ENCODE results near the gene KCTD20. TPM values are rescaled to one million over a fixed set of nuclear protein-coding genes. Genes with fewer than 3 reads are reported as not detected.

The KCTD20 gene
- total and polyA plus RNA-seq, 4 donors: 52.8 to 108 (median 69.7) TPM

GRCh38 chr6:36488221-36488620 is 45.4 kb downstream of the KCTD20 start:
- DNase-seq (ENCODE audit: low read depth in 4 of 6, low spot score in 6 of 6): no peak
- H3K27ac ChIP-seq (ENCODE audit: low read depth, low read length): no peak overlapping the region

GRCh38 chr6:36489426-36489825 is 46.6 kb downstream of the KCTD20 start:
- Histone ChIP-seq H3K4me1 (ENCODE audit: control insufficient read depth, insufficient read depth, low read length) (no peaks in the 10 kb centered on the region), H3K4me3 (ENCODE audit: low read depth, low read length) (no peak overlapping the region), H3K27ac (ENCODE audit: low read depth, low read length) (no peak overlapping the region), H3K9me3 (ENCODE audit: control insufficient read depth, insufficient read depth, low read length) (no peaks in the 10 kb centered on the region), H3K36me3 (ENCODE audit: control insufficient read depth, insufficient read depth, low read length) (peaks cover 23% of the 10 kb centered on the region), H3K27me3 (ENCODE audit: control insufficient read depth, insufficient read depth, low read length) (no peaks in the 10 kb centered on the region)
- WGBS (ENCODE audit: insufficient coverage): 100% methylated on average over 2 of the region's 4 CpGs
- DNase-seq (ENCODE audit: low read depth in 4 of 6, low spot score in 6 of 6): no peak

More at GRCh38 chr6:36488221-36488620, 45.4 kb downstream of the KCTD20 start:
- Histone ChIP-seq H3K27me3 (ENCODE audit: control insufficient read depth, insufficient read depth, low read length) (no peaks in the 10 kb centered on the region), H3K4me1 (ENCODE audit: control insufficient read depth, insufficient read depth, low read length) (no peaks in the 10 kb centered on the region), H3K36me3 (ENCODE audit: control insufficient read depth, insufficient read depth, low read length) (peaks cover 25% of the 10 kb centered on the region), H3K4me3 (ENCODE audit: low read depth, low read length) (no peak overlapping the region), H3K9me3 (ENCODE audit: control insufficient read depth, insufficient read depth, low read length) (no peaks in the 10 kb centered on the region)

- WGBS (ENCODE audit: insufficient coverage): 81% methylated on average over 3 of the region's 7 CpGs
- Histone ChIP-seq H3K4me1 (ENCODE audit: control insufficient read depth, insufficient read depth, low read length) (no peaks in the 10 kb centered on the region), H3K36me3 (ENCODE audit: control insufficient read depth, insufficient read depth, low read length) (peaks cover 24% of the 10 kb centered on the region), H3K4me3 (ENCODE audit: low read depth, low read length) (no peak overlapping the region), H3K27me3 (ENCODE audit: control insufficient read depth, insufficient read depth, low read length) (no peaks in the 10 kb centered on the region), H3K9me3 (ENCODE audit: control insufficient read depth, insufficient read depth, low read length) (no peaks in the 10 kb centered on the region), H3K27ac (ENCODE audit: low read depth, low read length) (no peak overlapping the region)
- no peak for DNase-seq (ENCODE audit: low read depth in 4 of 6, low spot score in 6 of 6)
Observed at GRCh38 chr6:36491378-36491965, 48.7 kb downstream of the KCTD20 start.

- 74% methylated on average over 3 of the region's 4 CpGs for WGBS (ENCODE audit: insufficient coverage)
- H3K4me3 ChIP-seq (ENCODE audit: low read depth, low read length): no peak overlapping the region
- DNase-seq (ENCODE audit: low read depth in 4 of 6, low spot score in 6 of 6): no peak
- no peak overlapping the region for H3K27ac ChIP-seq (ENCODE audit: low read depth, low read length)
- no peaks in the 10 kb centered on the region for H3K4me1 ChIP-seq (ENCODE audit: control insufficient read depth, insufficient read depth, low read length)
- no peaks in the 10 kb centered on the region for H3K9me3 ChIP-seq (ENCODE audit: control insufficient read depth, insufficient read depth, low read length)
- H3K36me3 ChIP-seq (ENCODE audit: control insufficient read depth, insufficient read depth, low read length): peaks cover 23% of the 10 kb centered on the region
- no peaks in the 10 kb centered on the region for H3K27me3 ChIP-seq (ENCODE audit: control insufficient read depth, insufficient read depth, low read length)
Observed at GRCh38 chr6:36492092-36492491, 49.3 kb downstream of the KCTD20 start.

- H3K27ac ChIP-seq (ENCODE audit: low read depth, low read length): no peak overlapping the region
- peaks cover 24% of the 10 kb centered on the region for H3K36me3 ChIP-seq (ENCODE audit: control insufficient read depth, insufficient read depth, low read length)
- no peaks in the 10 kb centered on the region for H3K4me1 ChIP-seq (ENCODE audit: control insufficient read depth, insufficient read depth, low read length)
- no peaks in the 10 kb centered on the region for H3K9me3 ChIP-seq (ENCODE audit: control insufficient read depth, insufficient read depth, low read length)
- H3K27me3 ChIP-seq (ENCODE audit: control insufficient read depth, insufficient read depth, low read length): no peaks in the 10 kb centered on the region
- no peak overlapping the region for H3K4me3 ChIP-seq (ENCODE audit: low read depth, low read length)
- DNase-seq (ENCODE audit: low read depth in 4 of 6, low spot score in 6 of 6): peak in 1 of 6 donors; percentile 6
- 67% methylated on average over 1 of the region's 1 CpG for WGBS (ENCODE audit: insufficient coverage)
Observed at GRCh38 chr6:36492621-36493020, 49.8 kb downstream of the KCTD20 start.

- peaks cover 24% of the 10 kb centered on the region for H3K36me3 ChIP-seq (ENCODE audit: control insufficient read depth, insufficient read depth, low read length)
- H3K9me3 ChIP-seq (ENCODE audit: control insufficient read depth, insufficient read depth, low read length): no peaks in the 10 kb centered on the region
- H3K27ac ChIP-seq (ENCODE audit: low read depth, low read length): no peak overlapping the region
- H3K4me1 ChIP-seq (ENCODE audit: control insufficient read depth, insufficient read depth, low read length): no peaks in the 10 kb centered on the region
- WGBS (ENCODE audit: insufficient coverage): 79% methylated on average over 2 of the region's 6 CpGs
- DNase-seq (ENCODE audit: low read depth in 4 of 6, low spot score in 6 of 6): no peak
- no peaks in the 10 kb centered on the region for H3K27me3 ChIP-seq (ENCODE audit: control insufficient read depth, insufficient read depth, low read length)
- H3K4me3 ChIP-seq (ENCODE audit: low read depth, low read length): no peak overlapping the region
Observed at GRCh38 chr6:36493319-36493718, 50.5 kb downstream of the KCTD20 start.

- Histone ChIP-seq H3K4me3 (ENCODE audit: low read depth, low read length) (no peak overlapping the region), H3K27ac (ENCODE audit: low read depth, low read length) (no peak overlapping the region), H3K4me1 (ENCODE audit: control insufficient read depth, insufficient read depth, low read length) (no peaks in the 10 kb centered on the region), H3K36me3 (ENCODE audit: control insufficient read depth, insufficient read depth, low read length) (peaks cover 27% of the 10 kb centered on the region), H3K27me3 (ENCODE audit: control insufficient read depth, insufficient read depth, low read length) (no peaks in the 10 kb centered on the region), H3K9me3 (ENCODE audit: control insufficient read depth, insufficient read depth, low read length) (no peaks in the 10 kb centered on the region)
- DNase-seq (ENCODE audit: low read depth in 4 of 6, low spot score in 6 of 6): no peak
- WGBS (ENCODE audit: insufficient coverage): no CpG with 5 or more reads among the region's 2 CpGs
Observed at GRCh38 chr6:36493859-36494258, 51.1 kb downstream of the KCTD20 start.

GRCh38 chr6:36495086-36495485 is 52.3 kb downstream of the KCTD20 start:
- Histone ChIP-seq H3K27ac (ENCODE audit: low read depth, low read length) (no peak overlapping the region), H3K4me1 (ENCODE audit: control insufficient read depth, insufficient read depth, low read length) (no peaks in the 10 kb centered on the region), H3K9me3 (ENCODE audit: control insufficient read depth, insufficient read depth, low read length) (no peaks in the 10 kb centered on the region), H3K4me3 (ENCODE audit: low read depth, low read length) (no peak overlapping the region), H3K27me3 (ENCODE audit: control insufficient read depth, insufficient read depth, low read length) (no peaks in the 10 kb centered on the region), H3K36me3 (ENCODE audit: control insufficient read depth, insufficient read depth, low read length) (peaks cover 27% of the 10 kb centered on the region)
- no peak for DNase-seq (ENCODE audit: low read depth in 4 of 6, low spot score in 6 of 6)
- no CpG with 5 or more reads among the region's 5 CpGs for WGBS (ENCODE audit: insufficient coverage)

GRCh38 chr6:36499918-36500317 is 57.1 kb downstream of the KCTD20 start:
- Histone ChIP-seq H3K27ac (ENCODE audit: low read depth, low read length) (no peak overlapping the region), H3K4me1 (ENCODE audit: control insufficient read depth, insufficient read depth, low read length) (no peaks in the 10 kb centered on the region), H3K36me3 (ENCODE audit: control insufficient read depth, insufficient read depth, low read length) (peaks cover 19% of the 10 kb centered on the region), H3K27me3 (ENCODE audit: control insufficient read depth, insufficient read depth, low read length) (no peaks in the 10 kb centered on the region), H3K9me3 (ENCODE audit: control insufficient read depth, insufficient read depth, low read length) (no peaks in the 10 kb centered on the region), H3K4me3 (ENCODE audit: low read depth, low read length) (no peak overlapping the region)
- no peak for DNase-seq (ENCODE audit: low read depth in 4 of 6, low spot score in 6 of 6)
- 100% methylated on average over 1 of the region's 4 CpGs for WGBS (ENCODE audit: insufficient coverage)

- no peaks in the 10 kb centered on the region for H3K9me3 ChIP-seq (ENCODE audit: control insufficient read depth, insufficient read depth, low read length)
- no peak overlapping the region for H3K4me3 ChIP-seq (ENCODE audit: low read depth, low read length)
- H3K27me3 ChIP-seq (ENCODE audit: control insufficient read depth, insufficient read depth, low read length): no peaks in the 10 kb centered on the region
- no peaks in the 10 kb centered on the region for H3K4me1 ChIP-seq (ENCODE audit: control insufficient read depth, insufficient read depth, low read length)
- no peak for DNase-seq (ENCODE audit: low read depth in 4 of 6, low spot score in 6 of 6)
- H3K36me3 ChIP-seq (ENCODE audit: control insufficient read depth, insufficient read depth, low read length): peaks cover 8% of the 10 kb centered on the region
- no CpG with 5 or more reads among the region's 6 CpGs for WGBS (ENCODE audit: insufficient coverage)
- H3K27ac ChIP-seq (ENCODE audit: low read depth, low read length): no peak overlapping the region
Observed at GRCh38 chr6:36501686-36502085, 58.9 kb downstream of the KCTD20 start.

Data from spinal cord (tissue), 10 donors.